Natural killer cell (primary cell): ENCODE measurements around the gene USP6NL. TPM values are rescaled to one million over a fixed set of nuclear protein-coding genes. Genes with fewer than 3 reads are reported as not detected.

Source experiments
- ATAC-seq, 3 donors: fragments of 150-1000 bp in 2 of 3; fragments of 200-7000 bp in 1 of 3; cut with Tn5 transposase; 1 replicate in 1 of 3; 2 replicates in 2 of 3; pipeline ENCODE4 v1.10.0; 2021; ENCODE audit warnings: mild to moderate bottlenecking in 2 of 3, moderate library complexity in 2 of 3
- DNase-seq, 2 donors: peaks; one replicate each; pipeline versions ENCODE4 v3.0.0 to v3.0.0-alpha.2; 2013 to 2021; ENCODE audit warnings: mixed read lengths in 1 of 2
- H3K27ac ChIP-seq: one replicate; pipeline ENCODE4 v1.5.1; 2013; ENCODE audit warnings: mild to moderate bottlenecking, low read length
- H3K27me3 ChIP-seq: one replicate; pipeline ENCODE4 v1.6.1; 2013; ENCODE audit warnings: low read length; ENCODE audit not compliant: control insufficient read depth, insufficient read depth
- H3K36me3 ChIP-seq: one replicate; pipeline ENCODE4 v1.6.1; 2013; ENCODE audit warnings: low read length; ENCODE audit not compliant: control insufficient read depth, insufficient read depth
- H3K4me1 ChIP-seq: one replicate; pipeline ENCODE4 v1.6.1; 2013; ENCODE audit warnings: low read length; ENCODE audit not compliant: control insufficient read depth, insufficient read depth
- H3K4me3 ChIP-seq: one replicate; pipeline ENCODE4 v1.5.1; 2013; ENCODE audit warnings: low read length
- H3K9me3 ChIP-seq: one replicate; pipeline ENCODE4 v1.6.1; 2013; ENCODE audit warnings: low read length; ENCODE audit not compliant: control insufficient read depth, insufficient read depth
- H3K27ac Mint-ChIP-seq, 2 donors: one replicate each; pipeline ENCODE4 v1.8.0; 2022; ENCODE audit warnings: mild to moderate bottlenecking in 2 of 2, mixed read lengths in 2 of 2, moderate library complexity in 1 of 2
- H3K27me3 Mint-ChIP-seq, 2 donors: one replicate each; pipeline ENCODE4 v1.8.0; 2022; ENCODE audit warnings: low read depth in 2 of 2, mixed read lengths in 2 of 2
- H3K36me3 Mint-ChIP-seq: one replicate; pipeline ENCODE4 v1.8.0; 2022; ENCODE audit warnings: mixed read lengths
- H3K4me1 Mint-ChIP-seq, 2 donors: one replicate each; pipeline ENCODE4 v1.8.0; 2022; ENCODE audit warnings: mixed read lengths in 2 of 2
- H3K4me3 Mint-ChIP-seq: one replicate; pipeline ENCODE4 v1.8.0; 2022; ENCODE audit warnings: mild to moderate bottlenecking, moderate library complexity, mixed read lengths
- H3K9me3 Mint-ChIP-seq, 2 donors: one replicate each; pipeline ENCODE4 v1.8.0; 2022; ENCODE audit warnings: mixed read lengths in 2 of 2
- CTCF ChIP-seq: fragments of 200-600 bp; IDR thresholded peaks from one replicate; pipeline ENCODE4 v1.8.0; 2022; ENCODE audit warnings: antibody characterized with exemption
- WGBS: methylation state at CpG from one replicate; pipeline ENCODE4 v1.1.7; 2013; ENCODE audit warnings: missing lambda C conversion rate; ENCODE audit not compliant: insufficient coverage; 5-methylcytosine and 5-hydroxymethylcytosine counted together
- intact Hi-C: fragments of 100-400 bp; cut with micrococcal nuclease; formaldehyde crosslinking; loops from one replicate; pipeline ENCODE4 v1.14.2; 2022
- total RNA-seq, 4 donors: library from RNA; stranded (reverse); fragments of 120-200 nt in 1 of 4; gene quantifications; one replicate each; pipeline versions ENCODE4 v1.2.3 to v1.2.4, GENCODE V29; 2013 to 2022

Gene USP6NL
- total RNA-seq, 3 donors from 2014 or later (not counting 1 experiment from before 2014, with no cell fraction given) = 2.3 to 3.7 (median 2.5) TPM

GRCh38 chr10:11608159-11609013 lies 3.1 kb downstream of the USP6NL start:
- H3K36me3 ChIP-seq = no peaks in the 10 kb centered on the region
- Mint-ChIP-seq H3K27ac (no peak overlapping the region), H3K27me3 (peaks cover 10 to 15% of the 10 kb centered on the region in 2 donors), H3K9me3 (no peaks in the 10 kb centered on the region), H3K4me3 (no peak overlapping the region), H3K36me3 (no peaks in the 10 kb centered on the region), H3K4me1 (peaks cover 16 to 18% of the 10 kb centered on the region in 2 donors)
- peaks cover 9% of the 10 kb centered on the region for H3K4me1 ChIP-seq
- no peaks in the 10 kb centered on the region for H3K9me3 ChIP-seq
- no peaks in the 10 kb centered on the region for H3K27me3 ChIP-seq
- intact Hi-C loops = no loop called here
- no peak for TF ChIP-seq CTCF
- H3K4me3 ChIP-seq = no peak overlapping the region
- DNase-seq = no peak
- peak overlapping the region; percentile 16 for H3K27ac ChIP-seq
- 76% methylated on average over 10 of the region's 10 CpGs for WGBS
- ATAC-seq = no peak

GRCh38 chr10:11605807-11606408 lies 5.5 kb downstream of the USP6NL start:
- intact Hi-C loops = no loop called here
- no peaks in the 10 kb centered on the region for H3K36me3 Mint-ChIP-seq
- no peak overlapping the region for H3K27ac ChIP-seq
- H3K27me3 ChIP-seq = no peaks in the 10 kb centered on the region
- H3K27ac Mint-ChIP-seq = no peak overlapping the region
- H3K36me3 ChIP-seq = no peaks in the 10 kb centered on the region
- WGBS = no CpG with 5 or more reads among the region's 2 CpGs
- H3K4me3 Mint-ChIP-seq = no peak overlapping the region
- H3K4me1 Mint-ChIP-seq = peaks cover 6 to 7% of the 10 kb centered on the region in 2 donors
- ATAC-seq = no peak
- H3K4me3 ChIP-seq = no peak overlapping the region
- DNase-seq = no peak
- H3K9me3 Mint-ChIP-seq = no peaks in the 10 kb centered on the region
- H3K4me1 ChIP-seq = peaks cover 5% of the 10 kb centered on the region
- peaks cover 10 to 13% of the 10 kb centered on the region in 2 donors for H3K27me3 Mint-ChIP-seq
- TF ChIP-seq CTCF = no peak
- H3K9me3 ChIP-seq = no peaks in the 10 kb centered on the region

- Histone ChIP-seq H3K27ac (peak overlapping the region; percentile 53), H3K36me3 (no peaks in the 10 kb centered on the region), H3K4me3 (no peak overlapping the region), H3K9me3 (no peaks in the 10 kb centered on the region), H3K27me3 (no peaks in the 10 kb centered on the region), H3K4me1 (no peaks in the 10 kb centered on the region)
- no peaks in the 10 kb centered on the region for H3K4me1 Mint-ChIP-seq
- intact Hi-C loops = no loop called here
- H3K27me3 Mint-ChIP-seq = peaks cover 10 to 13% of the 10 kb centered on the region in 2 donors
- no peaks in the 10 kb centered on the region for H3K36me3 Mint-ChIP-seq
- H3K9me3 Mint-ChIP-seq = no peaks in the 10 kb centered on the region
- no peak for TF ChIP-seq CTCF
- DNase-seq (peak in 1 of 2 donors; percentile 31), ATAC-seq (peak in 1 of 3 donors; percentile 45)
- H3K4me3 Mint-ChIP-seq = peak overlapping the region; percentile 47
- H3K27ac Mint-ChIP-seq = no peak overlapping the region
- WGBS = 9% methylated on average over 2 of the region's 2 CpGs
These were observed 6.4 kb downstream of the USP6NL start for GRCh38 chr10:11604865-11605650.
